DMS114 treated with DMSO at 0.1 percent for 48 hours (cell line): ENCODE measurements around the gene FOXN1.

Experiments
- DNase-seq: peaks from one replicate; lab custom pipeline; 2025; ENCODE audit not compliant: unreplicated experiment; lab: John Stamatoyannopoulos, UW

The FOXN1 gene

GRCh38 chr17:28523876-28524275 lies 17.7 kb downstream of the FOXN1 start:
- no peak for DNase-seq

GRCh38 chr17:28524476-28525424 lies 18.6 kb downstream of the FOXN1 start:
- DNase-seq, result no peak

- no peak for DNase-seq
Measured at GRCh38 chr17:28526381-28526780, 20.2 kb downstream of the FOXN1 start.

- no peak for DNase-seq
Measured at GRCh38 chr17:28527181-28527681, 21.1 kb downstream of the FOXN1 start.

- DNase-seq, result no peak
Measured at GRCh38 chr17:28527859-28528258, 21.7 kb downstream of the FOXN1 start.

GRCh38 chr17:28528327-28529012 lies 22.3 kb downstream of the FOXN1 start:
- DNase-seq, result no peak

GRCh38 chr17:28529013-28529400 lies 22.9 kb downstream of the FOXN1 start:
- DNase-seq, result no peak

- no peak for DNase-seq
Measured at GRCh38 chr17:28530250-28530649, 24.1 kb downstream of the FOXN1 start.

GRCh38 chr17:28530926-28531325 lies 24.8 kb downstream of the FOXN1 start:
- no peak for DNase-seq

- DNase-seq, result no peak
Measured at GRCh38 chr17:28532050-28532960, 26.2 kb downstream of the FOXN1 start.

GRCh38 chr17:28533091-28533807 lies 27.1 kb downstream of the FOXN1 start:
- no peak for DNase-seq

- DNase-seq, result no peak
Measured at GRCh38 chr17:28534740-28535375, 28.7 kb downstream of the FOXN1 start.

- DNase-seq, result no peak
Measured at GRCh38 chr17:28536532-28537218, 30.5 kb downstream of the FOXN1 start.

GRCh38 chr17:28537219-28537610 lies 31.1 kb downstream of the FOXN1 start:
- no peak for DNase-seq

- no peak for DNase-seq
Measured at GRCh38 chr17:28538296-28538895, 32.2 kb downstream of the FOXN1 start.

- no peak for DNase-seq
Measured at GRCh38 chr17:28540231-28540630, 34.1 kb downstream of the FOXN1 start.

GRCh38 chr17:28541439-28541838 lies 35.3 kb downstream of the FOXN1 start:
- DNase-seq, result no peak

GRCh38 chr17:28544402-28545140 lies 38.4 kb downstream of the FOXN1 start:
- no peak for DNase-seq
